ENCODE data around the gene TRIM31. TPM values are rescaled to one million over a fixed set of nuclear protein-coding genes. Genes with fewer than 3 reads are reported as not detected.

Gene TRIM31
- total RNA-seq, 1 experiment from 2014 or later: not detected

DNA sequence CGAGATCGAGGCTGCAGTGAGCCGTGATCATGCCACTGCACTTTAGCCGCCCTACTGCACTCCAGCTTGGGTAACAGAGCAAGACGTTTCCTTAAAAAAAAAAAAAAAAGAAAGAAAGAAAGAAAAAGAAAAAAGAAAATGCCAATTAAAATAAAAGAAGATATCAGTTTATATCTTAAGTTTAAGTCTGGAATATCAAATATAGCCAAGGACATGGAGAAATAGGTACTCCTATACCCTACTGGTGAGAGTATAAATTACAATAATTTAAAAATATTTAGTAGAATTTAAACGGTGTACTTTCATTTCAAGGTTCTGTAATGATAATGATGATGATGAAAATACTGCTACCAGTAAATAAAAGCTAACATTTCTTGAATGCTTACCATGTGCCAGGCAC, 3.8 kb upstream of the TRIM31 start:
- no CpG with 5 or more reads among the region's 6 CpGs for WGBS (ENCODE audit: extremely low coverage, insufficient read length, low lambda C conversion rate)
- H3K18ac ChIP-seq (ENCODE audit: insufficient read length, low read depth, low read length): no peak overlapping the region
- Mint-ChIP-seq H3K36me3 (ENCODE audit: insufficient read depth in 1 of 3, low read depth in 3 of 3) (no peaks in the 10 kb centered on the region), H3K27me3 (ENCODE audit: low read depth) (peaks cover 49% of the 10 kb centered on the region), H3K9me3 (no peaks in the 10 kb centered on the region), H3K4me1 (no peaks in the 10 kb centered on the region), H3K4me3 (no peak overlapping the region), H3K27ac (no peak overlapping the region)
- no peak overlapping the region for H2AFZ ChIP-seq (ENCODE audit: low read length)
- H3K79me2 ChIP-seq (ENCODE audit: insufficient read depth, low read length): 0 out of 2 replicates have a peak, but pooled peaks cover 2% of the 10 kb centered on the region
- H3K23me2 ChIP-seq (ENCODE audit: insufficient read length, low read depth, low read length, poor library complexity, severe bottlenecking): no peaks in the 10 kb centered on the region
- no peak overlapping the region for H2AK5ac ChIP-seq (ENCODE audit: insufficient read length, low read length)
- H4K8ac ChIP-seq (replicated peaks; ENCODE audit: insufficient read length, low read depth, low read length): no peak overlapping the region
- no peaks in the 10 kb centered on the region for H3K9me3 ChIP-seq (ENCODE audit: control insufficient read depth, low read depth, low read length)
- no peak overlapping the region for H2BK120ac ChIP-seq (ENCODE audit: low read depth, low read length, poor library complexity, severe bottlenecking)
- TF ChIP-seq CTCF (conservative IDR thresholded peaks at IDR 0.05): no peak; the same call in none of the 3 replicates
- no peaks in the 10 kb centered on the region for H3K4me1 ChIP-seq (ENCODE audit: insufficient read depth, low read length)
- no peak overlapping the region for H2BK5ac ChIP-seq (ENCODE audit: insufficient read length, low read length)
- no peak overlapping the region for H3K14ac ChIP-seq (ENCODE audit: insufficient read depth, low read length)
- no peak overlapping the region for H3K9ac ChIP-seq (ENCODE audit: extremely low read depth, insufficient read length, low read length)
- H4K91ac ChIP-seq (ENCODE audit: insufficient read length, low read depth, low read length): no peak overlapping the region
- H2BK12ac ChIP-seq (ENCODE audit: insufficient read length, low read depth, low read length): no peak overlapping the region
- no peak overlapping the region for H3K4me2 ChIP-seq (ENCODE audit: insufficient read depth, insufficient read length, low read length)
- H3K23ac ChIP-seq (ENCODE audit: insufficient read length, low read depth, low read length): no peak overlapping the region
- no peaks in the 10 kb centered on the region for H4K20me1 ChIP-seq (ENCODE audit: control insufficient read depth, insufficient read depth, insufficient read length)
- H2BK20ac ChIP-seq (ENCODE audit: low read depth, low read length, poor library complexity, severe bottlenecking): no peak overlapping the region
- no peak overlapping the region for H4K5ac ChIP-seq (ENCODE audit: insufficient read length, low read depth, low read length)
- no peak overlapping the region for H3K56ac ChIP-seq (ENCODE audit: insufficient read length, low read depth, low read length)
- H3K27ac ChIP-seq (ENCODE audit: insufficient read length, low read depth, low read length): no peak overlapping the region
- no peak overlapping the region for H3K4ac ChIP-seq (ENCODE audit: low read depth, low read length)
- no peak overlapping the region for H2BK15ac ChIP-seq (ENCODE audit: low read depth, low read length)
- no peak overlapping the region for H3T11ph ChIP-seq (ENCODE audit: low read length)
- H3K79me1 ChIP-seq (ENCODE audit: insufficient read depth, low read depth, low read length, poor library complexity, severe bottlenecking): no peaks in the 10 kb centered on the region
- H3K27me3 ChIP-seq (ENCODE audit: insufficient read depth, low read length): no peaks in the 10 kb centered on the region; the same call in 1 of the 2 replicates
- DNase-seq: no peak
